Chondrocyte (in vitro differentiated cells): ENCODE results near the gene MRPL49. TPM values are rescaled to one million over a fixed set of nuclear protein-coding genes. Genes with fewer than 3 reads are reported as not detected.
A peak's percentile ranks its signal among the peaks of the same experiment; 100 is the strongest.
"Not testable (repeated sequence)": the region's sequence is repeated elsewhere in the genome, so short reads cannot be mapped to it uniquely, and the experiment has no call there.

Source experiments
- DNase-seq: peaks from one replicate; pipeline ENCODE4 v3.0.0; 2021; ENCODE audit warnings: mixed read lengths, low spot score
- H3K27ac Mint-ChIP-seq: one replicate; pipeline ENCODE4 v1.8.0; 2021; ENCODE audit warnings: mild to moderate bottlenecking, moderate library complexity, mixed read lengths; ENCODE audit not compliant: unreplicated experiment
- H3K27me3 Mint-ChIP-seq: 2 replicates; pipeline ENCODE4 v1.8.0; 2021; ENCODE audit warnings: low read depth, mixed read lengths
- H3K36me3 Mint-ChIP-seq: 2 replicates; pipeline ENCODE4 v1.8.0; 2021; ENCODE audit warnings: low read depth, mixed read lengths
- H3K4me1 Mint-ChIP-seq: 2 replicates; pipeline ENCODE4 v1.8.0; 2021; ENCODE audit warnings: low read depth, mild to moderate bottlenecking, mixed read lengths
- H3K4me3 Mint-ChIP-seq: one replicate; pipeline ENCODE4 v1.8.0; 2021; ENCODE audit warnings: mild to moderate bottlenecking, moderate library complexity, mixed read lengths; ENCODE audit not compliant: unreplicated experiment
- H3K9me3 Mint-ChIP-seq: 2 replicates; pipeline ENCODE4 v1.8.0; 2021; ENCODE audit warnings: low read depth, mixed read lengths
- total RNA-seq: library from RNA; stranded (reverse); gene quantifications from 3 replicates; pipeline ENCODE4 v1.2.1, GENCODE V29; 2021
- TF ChIP-seq, protein P1 (sequence below): fragments of 200-600 bp; sonication (generic); IDR thresholded peaks from 2 replicates; pipeline ENCODE4 v1.5.0; 2021; ENCODE audit warnings: antibody characterized with exemption, mild to moderate bottlenecking, moderate library complexity

MRPL49 gene
- total RNA-seq, 1 donor from 2014 or later, result 37.2 TPM

DNA sequence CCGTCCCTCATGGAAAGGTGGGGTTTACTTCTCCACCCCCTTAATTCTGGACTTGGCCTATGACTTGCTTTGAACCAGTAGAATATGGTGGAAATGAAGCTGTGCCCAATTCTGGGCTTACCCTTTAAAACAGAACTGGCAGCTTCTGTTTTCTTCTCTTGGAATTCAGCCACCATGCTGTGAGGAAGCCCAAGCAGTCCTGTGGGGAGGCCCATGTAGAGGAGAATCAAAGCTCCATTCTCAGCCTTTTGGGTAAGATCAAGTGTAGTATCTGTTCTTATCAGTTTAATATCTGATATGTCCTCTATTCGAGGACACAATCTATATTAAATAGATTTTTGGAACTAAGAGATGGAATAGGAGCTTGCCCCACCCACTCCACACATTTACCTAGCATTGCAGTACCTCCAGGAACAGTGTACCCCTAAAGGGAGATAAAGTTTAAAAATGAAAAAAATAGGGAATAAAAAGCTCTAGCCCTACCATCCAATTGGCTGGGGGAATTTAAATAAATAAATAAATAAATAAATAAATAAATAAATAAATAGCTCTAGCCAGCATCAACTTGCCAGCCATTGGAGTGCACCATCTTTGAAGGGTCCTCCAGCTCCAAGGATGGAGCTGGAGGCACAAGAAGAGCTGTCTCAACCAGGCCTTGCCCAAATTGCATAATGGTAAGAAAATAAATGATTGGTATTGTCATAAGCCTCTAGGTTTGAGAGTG, 25.4 kb downstream of the MRPL49 start:
- Mint-ChIP-seq H3K4me3 (no peak overlapping the region), H3K4me1 (peaks cover 17% of the 10 kb centered on the region)

DNA sequence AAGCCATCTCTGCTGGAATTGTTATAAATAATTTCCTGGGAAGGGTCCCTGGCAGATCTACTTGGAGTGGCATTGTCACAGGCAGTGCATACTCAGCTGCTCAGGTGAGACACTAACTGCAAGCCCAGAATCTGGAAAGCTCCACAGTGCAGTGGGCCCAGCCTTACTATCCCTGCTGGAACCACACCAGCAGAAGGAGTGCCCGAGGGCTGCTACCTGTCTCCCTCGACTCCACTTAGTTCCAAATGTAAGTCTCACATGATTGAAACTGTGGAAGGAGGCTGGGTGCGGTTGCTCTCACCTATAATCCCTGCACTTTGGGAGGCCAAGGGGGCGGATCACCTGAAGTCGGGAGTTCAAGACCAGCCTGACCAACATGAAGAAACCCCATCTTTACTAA, 26.5 kb downstream of the MRPL49 start:
- H3K4me1 Mint-ChIP-seq, result peaks cover 17% of the 10 kb centered on the region
- no peak for DNase-seq
- H3K9me3 Mint-ChIP-seq, result no peaks in the 10 kb centered on the region
- H3K27me3 Mint-ChIP-seq, result peaks cover 8% of the 10 kb centered on the region
- H3K27ac Mint-ChIP-seq, result no peak overlapping the region
- H3K4me3 Mint-ChIP-seq, result no peak overlapping the region
- H3K36me3 Mint-ChIP-seq, result no peaks in the 10 kb centered on the region
- TF ChIP-seq, protein P1, sequence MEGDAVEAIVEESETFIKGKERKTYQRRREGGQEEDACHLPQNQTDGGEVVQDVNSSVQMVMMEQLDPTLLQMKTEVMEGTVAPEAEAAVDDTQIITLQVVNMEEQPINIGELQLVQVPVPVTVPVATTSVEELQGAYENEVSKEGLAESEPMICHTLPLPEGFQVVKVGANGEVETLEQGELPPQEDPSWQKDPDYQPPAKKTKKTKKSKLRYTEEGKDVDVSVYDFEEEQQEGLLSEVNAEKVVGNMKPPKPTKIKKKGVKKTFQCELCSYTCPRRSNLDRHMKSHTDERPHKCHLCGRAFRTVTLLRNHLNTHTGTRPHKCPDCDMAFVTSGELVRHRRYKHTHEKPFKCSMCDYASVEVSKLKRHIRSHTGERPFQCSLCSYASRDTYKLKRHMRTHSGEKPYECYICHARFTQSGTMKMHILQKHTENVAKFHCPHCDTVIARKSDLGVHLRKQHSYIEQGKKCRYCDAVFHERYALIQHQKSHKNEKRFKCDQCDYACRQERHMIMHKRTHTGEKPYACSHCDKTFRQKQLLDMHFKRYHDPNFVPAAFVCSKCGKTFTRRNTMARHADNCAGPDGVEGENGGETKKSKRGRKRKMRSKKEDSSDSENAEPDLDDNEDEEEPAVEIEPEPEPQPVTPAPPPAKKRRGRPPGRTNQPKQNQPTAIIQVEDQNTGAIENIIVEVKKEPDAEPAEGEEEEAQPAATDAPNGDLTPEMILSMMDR, result no peak

More for the DNA sequence above, 25.4 kb downstream of the MRPL49 start:
- Mint-ChIP-seq H3K27me3 (peaks cover 8% of the 10 kb centered on the region), H3K36me3 (no peaks in the 10 kb centered on the region), H3K27ac (no peak overlapping the region), H3K9me3 (no peaks in the 10 kb centered on the region)
- TF ChIP-seq, protein P1, result no peak
- DNase-seq, result no peak

DNA sequence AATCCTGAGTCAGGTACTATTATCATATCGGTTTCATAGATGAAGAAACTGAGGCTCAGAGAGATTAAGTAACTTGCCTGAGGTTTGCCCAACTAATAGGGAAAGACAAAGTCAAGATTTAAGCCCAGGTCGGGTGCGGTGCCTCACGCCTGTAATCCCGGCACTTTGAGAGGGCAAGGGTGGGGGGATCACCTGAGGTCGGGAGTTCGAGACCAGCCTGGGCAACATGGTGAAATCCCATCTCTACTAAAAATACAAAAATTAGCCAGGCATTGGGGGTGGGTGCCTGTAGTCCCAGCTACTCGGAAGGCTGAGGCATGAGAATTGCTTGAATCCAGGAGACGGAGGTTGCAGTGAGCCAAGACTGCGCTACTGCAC, 28.0 kb downstream of the MRPL49 start:
- not testable (repeated sequence) for DNase-seq, H3K27me3 Mint-ChIP-seq, H3K9me3 Mint-ChIP-seq, H3K36me3 Mint-ChIP-seq
- Mint-ChIP-seq H3K4me3 (peak overlapping the region; percentile 47), H3K4me1 (peaks cover 17% of the 10 kb centered on the region), H3K27ac (peak overlapping the region; percentile 94)

DNA sequence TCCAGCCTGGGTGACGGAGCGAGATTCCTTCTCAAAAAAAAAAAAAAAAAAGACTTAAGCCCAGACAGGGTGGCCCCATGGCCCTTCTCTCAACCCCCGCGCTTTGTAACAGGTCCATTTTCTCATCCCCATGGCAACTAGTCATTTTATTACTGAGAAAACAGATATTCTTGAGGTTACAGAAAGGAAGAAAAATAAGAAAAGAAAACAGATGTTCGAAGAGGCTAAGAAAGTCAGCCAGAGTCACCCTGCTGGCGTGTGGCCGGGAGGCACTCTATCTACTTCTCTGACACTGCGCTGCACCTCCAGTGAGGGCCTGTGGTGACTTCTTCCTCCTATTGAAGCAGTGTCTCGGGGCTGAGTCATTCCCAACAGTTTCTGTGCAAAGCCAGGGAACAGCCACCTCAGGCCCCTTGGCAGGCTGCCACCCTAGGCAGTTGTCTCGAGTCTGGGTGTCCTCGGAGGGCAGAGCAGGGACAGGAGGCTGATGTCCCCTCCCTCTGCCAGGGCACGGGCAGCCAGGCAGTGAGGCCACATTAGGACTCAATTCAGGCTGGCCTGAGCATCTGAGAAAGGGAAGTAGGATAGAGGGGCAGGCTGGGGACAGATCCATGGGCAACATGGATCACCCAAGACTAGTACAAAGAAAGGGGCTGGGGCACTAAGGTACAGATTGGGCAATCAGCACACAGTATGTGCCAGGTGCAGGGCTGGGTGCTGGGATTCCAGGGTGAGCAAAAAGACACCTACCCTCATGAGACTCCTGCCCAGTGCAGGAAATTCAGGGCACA, 28.6 kb downstream of the MRPL49 start:
- Mint-ChIP-seq H3K27ac (peak overlapping the region; percentile 94), H3K4me3 (peak overlapping the region; percentile 47)

DNA sequence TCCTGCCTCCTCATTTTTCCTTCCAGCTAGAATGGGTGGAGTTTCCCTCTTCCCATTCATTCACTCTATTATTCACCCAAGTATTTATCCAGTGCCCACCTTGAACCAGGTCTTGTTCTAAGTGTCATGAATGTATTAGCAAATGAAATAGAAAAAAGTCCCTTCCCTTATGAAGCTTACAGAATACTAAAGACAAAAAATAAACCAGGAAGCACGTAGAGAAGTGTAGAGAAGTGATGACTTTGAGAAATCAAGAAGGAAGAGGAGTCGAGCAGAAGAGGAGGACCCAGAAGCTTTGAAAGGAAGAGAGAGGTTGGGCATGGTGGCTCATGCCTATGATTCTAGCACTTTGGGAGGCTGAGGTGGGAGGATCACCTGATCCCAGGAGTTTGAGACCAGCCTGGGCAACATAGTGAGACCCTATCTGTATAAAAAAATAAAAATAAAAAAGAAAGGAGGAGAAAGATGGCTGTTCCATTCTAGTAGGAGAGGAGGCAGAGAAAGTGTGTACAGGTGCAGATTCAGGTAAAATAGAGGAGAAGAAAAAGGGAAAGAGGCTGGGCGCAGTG, 29.3 kb downstream of the MRPL49 start:
- Mint-ChIP-seq H3K36me3 (no peaks in the 10 kb centered on the region), H3K27me3 (no peaks in the 10 kb centered on the region), H3K9me3 (no peaks in the 10 kb centered on the region), H3K4me1 (peaks cover 17% of the 10 kb centered on the region), H3K27ac (peak overlapping the region; percentile 94), H3K4me3 (no peak overlapping the region)
- DNase-seq, result no peak
- TF ChIP-seq, protein P1, result no peak

More for the DNA sequence above, 28.6 kb downstream of the MRPL49 start:
- Mint-ChIP-seq H3K9me3 (no peaks in the 10 kb centered on the region), H3K36me3 (no peaks in the 10 kb centered on the region), H3K27me3 (peaks cover under 1% of the 10 kb centered on the region), H3K4me1 (peaks cover 17% of the 10 kb centered on the region)
- DNase-seq, result no peak
- TF ChIP-seq, protein P1, result peak; percentile 27
